ENCODE measurements around the gene HOXB2. TPM values are rescaled to one million over a fixed set of nuclear protein-coding genes. Genes with fewer than 3 reads are reported as not detected.

Gene HOXB2
- 10 to 100 TPM in 1 of 2 donors, 1 to 10 TPM in 1; 6.6 to 10.2 TPM for total RNA-seq
- 10 to 100 TPM; 57.3 to 62.4 TPM for polyA plus RNA-seq (ENCODE audit: insufficient read length in 2 of 2)
- long read RNA-seq, donor 1, transcript HOXB2-201 (2 exons, 1,562 nt) = major isoform, 12 of 12 reads
- long read RNA-seq, donor 1, partial matches to known transcripts = 0 of 12 reads
- long read RNA-seq, donor 1, other reads (novel, unspliced or antisense) = 0 of 12 reads
- long read RNA-seq, donor 2, transcript HOXB2-201 (2 exons, 1,562 nt) = major isoform, 12 of 12 reads
- long read RNA-seq, donor 2, partial matches to known transcripts = 0 of 12 reads
- long read RNA-seq, donor 2, other reads (novel, unspliced or antisense) = 0 of 12 reads
- long read RNA-seq, donor 3, transcript HOXB2-201 (2 exons, 1,562 nt) = major isoform, 9 of 9 reads
- long read RNA-seq, donor 3, partial matches to known transcripts = 0 of 9 reads
- long read RNA-seq, donor 3, other reads (novel, unspliced or antisense) = 0 of 9 reads
- long read RNA-seq, donor 4, transcript HOXB2-201 (2 exons, 1,562 nt) = major isoform, 9 of 9 reads
- long read RNA-seq, donor 4, partial matches to known transcripts = 0 of 9 reads
- long read RNA-seq, donor 4, other reads (novel, unspliced or antisense) = 0 of 9 reads

- 0% methylated on average over 7 of the region's 12 CpGs for WGBS (ENCODE audit: insufficient coverage)
- peak in 5 of 6 donors; percentile 54 to 97 (median 77) for DNase-seq (ENCODE audit: low read depth in 4 of 6, low spot score in 6 of 6)
- Histone ChIP-seq H3K4me3 (ENCODE audit: low read depth, low read length) (peak within 1 kb of the TSS; percentile 86), H3K27ac (ENCODE audit: low read depth, low read length) (peak within 1 kb of the TSS; percentile 99), H3K9me3 (ENCODE audit: control insufficient read depth, insufficient read depth, low read length) (no peaks in the 10 kb centered on the region), H3K36me3 (ENCODE audit: control insufficient read depth, insufficient read depth, low read length) (peaks cover 17% of the 10 kb centered on the region), H3K27me3 (ENCODE audit: control insufficient read depth, insufficient read depth, low read length) (no peaks in the 10 kb centered on the region), H3K4me1 (ENCODE audit: control insufficient read depth, insufficient read depth, low read length) (peaks cover 45% of the 10 kb centered on the region)
Measured at GRCh38 chr17:48545022-48545375, at the start of gene HOXB2. Gene HOXB2, minus strand, starts transcription at chr17:48545109. Its CDS starts 198 bp downstream, at chr17:48544911.

- peak; percentile 87 to 98 (median 89) for DNase-seq (ENCODE audit: low read depth in 4 of 6, low spot score in 6 of 6)
- Histone ChIP-seq H3K27me3 (ENCODE audit: control insufficient read depth, insufficient read depth, low read length) (no peaks in the 10 kb centered on the region), H3K27ac (ENCODE audit: low read depth, low read length) (peak overlapping the region; percentile 99), H3K4me3 (ENCODE audit: low read depth, low read length) (peak overlapping the region; percentile 94), H3K36me3 (ENCODE audit: control insufficient read depth, insufficient read depth, low read length) (peaks cover 61% of the 10 kb centered on the region), H3K4me1 (ENCODE audit: control insufficient read depth, insufficient read depth, low read length) (peaks cover 77% of the 10 kb centered on the region), H3K9me3 (ENCODE audit: control insufficient read depth, insufficient read depth, low read length) (no peaks in the 10 kb centered on the region)
- 2% methylated on average over 32 of the region's 37 CpGs for WGBS (ENCODE audit: insufficient coverage)
Measured at GRCh38 chr17:48593840-48594537, 49.1 kb upstream of the HOXB2 start.

GRCh38 chr17:48593126-48593829 lies 48.4 kb upstream of the HOXB2 start, which contains the start of gene HOXB5:
Gene HOXB5, minus strand, starts transcription at chr17:48593779. Its CDS starts 97 bp downstream, at chr17:48593682.
- under 1% methylated on average over 46 of the region's 50 CpGs for WGBS (ENCODE audit: insufficient coverage)

DNA sequence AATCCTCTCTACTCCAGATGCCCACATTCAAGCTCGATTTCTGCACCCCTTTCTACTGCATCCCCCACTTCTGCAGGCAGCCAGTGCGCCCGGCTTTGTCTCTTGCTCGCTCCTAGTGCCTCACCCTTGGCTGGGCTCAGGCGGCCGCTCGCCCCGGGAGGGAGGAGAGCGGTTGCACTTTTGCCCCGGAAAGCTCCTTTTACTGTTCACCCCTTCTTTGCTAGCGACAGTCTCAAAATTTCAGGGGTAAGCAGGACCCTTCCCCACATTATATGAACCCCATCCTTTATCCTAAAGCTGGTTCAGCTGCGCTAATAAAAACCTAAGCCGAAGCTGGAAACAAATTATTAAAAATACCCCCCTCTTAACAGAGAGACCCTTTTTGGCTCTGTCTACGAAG lies 47.7 kb upstream of the HOXB2 start:
- peaks cover 56% of the 10 kb centered on the region for H3K36me3 ChIP-seq (ENCODE audit: control insufficient read depth, insufficient read depth, low read length)
- no peaks in the 10 kb centered on the region for H3K9me3 ChIP-seq (ENCODE audit: control insufficient read depth, insufficient read depth, low read length)
- H3K27ac ChIP-seq (ENCODE audit: low read depth, low read length) = peak overlapping the region; percentile 99
- H3K27me3 ChIP-seq (ENCODE audit: control insufficient read depth, insufficient read depth, low read length) = no peaks in the 10 kb centered on the region
- DNase-seq (ENCODE audit: low read depth in 4 of 6, low spot score in 6 of 6) = no peak
- WGBS (ENCODE audit: insufficient coverage) = 3% methylated on average over 11 of the region's 14 CpGs
- peak overlapping the region; percentile 94 for H3K4me3 ChIP-seq (ENCODE audit: low read depth, low read length)
- peaks cover 76% of the 10 kb centered on the region for H3K4me1 ChIP-seq (ENCODE audit: control insufficient read depth, insufficient read depth, low read length)

More at GRCh38 chr17:48593126-48593829, 48.4 kb upstream of the HOXB2 start, which contains the start of gene HOXB5:
- Histone ChIP-seq H3K4me1 (ENCODE audit: control insufficient read depth, insufficient read depth, low read length) (peaks cover 73% of the 10 kb centered on the region), H3K27me3 (ENCODE audit: control insufficient read depth, insufficient read depth, low read length) (no peaks in the 10 kb centered on the region), H3K36me3 (ENCODE audit: control insufficient read depth, insufficient read depth, low read length) (peaks cover 61% of the 10 kb centered on the region), H3K9me3 (ENCODE audit: control insufficient read depth, insufficient read depth, low read length) (no peaks in the 10 kb centered on the region), H3K4me3 (ENCODE audit: low read depth, low read length) (peak within 1 kb of the TSS; percentile 94), H3K27ac (ENCODE audit: low read depth, low read length) (peak within 1 kb of the TSS; percentile 99)
- DNase-seq (ENCODE audit: low read depth in 4 of 6, low spot score in 6 of 6) = peak in 1 of 6 donors; percentile 91

- DNase-seq (ENCODE audit: low read depth in 4 of 6, low spot score in 6 of 6) = no peak
- Histone ChIP-seq H3K4me1 (ENCODE audit: control insufficient read depth, insufficient read depth, low read length) (peaks cover 76% of the 10 kb centered on the region), H3K27ac (ENCODE audit: low read depth, low read length) (peak overlapping the region; percentile 99), H3K27me3 (ENCODE audit: control insufficient read depth, insufficient read depth, low read length) (no peaks in the 10 kb centered on the region), H3K36me3 (ENCODE audit: control insufficient read depth, insufficient read depth, low read length) (peaks cover 51% of the 10 kb centered on the region), H3K9me3 (ENCODE audit: control insufficient read depth, insufficient read depth, low read length) (no peaks in the 10 kb centered on the region), H3K4me3 (ENCODE audit: low read depth, low read length) (peak overlapping the region; percentile 94)
- WGBS (ENCODE audit: insufficient coverage) = 11% methylated on average over 25 of the region's 33 CpGs
Measured at GRCh38 chr17:48592057-48592514, 47.2 kb upstream of the HOXB2 start.

DNA sequence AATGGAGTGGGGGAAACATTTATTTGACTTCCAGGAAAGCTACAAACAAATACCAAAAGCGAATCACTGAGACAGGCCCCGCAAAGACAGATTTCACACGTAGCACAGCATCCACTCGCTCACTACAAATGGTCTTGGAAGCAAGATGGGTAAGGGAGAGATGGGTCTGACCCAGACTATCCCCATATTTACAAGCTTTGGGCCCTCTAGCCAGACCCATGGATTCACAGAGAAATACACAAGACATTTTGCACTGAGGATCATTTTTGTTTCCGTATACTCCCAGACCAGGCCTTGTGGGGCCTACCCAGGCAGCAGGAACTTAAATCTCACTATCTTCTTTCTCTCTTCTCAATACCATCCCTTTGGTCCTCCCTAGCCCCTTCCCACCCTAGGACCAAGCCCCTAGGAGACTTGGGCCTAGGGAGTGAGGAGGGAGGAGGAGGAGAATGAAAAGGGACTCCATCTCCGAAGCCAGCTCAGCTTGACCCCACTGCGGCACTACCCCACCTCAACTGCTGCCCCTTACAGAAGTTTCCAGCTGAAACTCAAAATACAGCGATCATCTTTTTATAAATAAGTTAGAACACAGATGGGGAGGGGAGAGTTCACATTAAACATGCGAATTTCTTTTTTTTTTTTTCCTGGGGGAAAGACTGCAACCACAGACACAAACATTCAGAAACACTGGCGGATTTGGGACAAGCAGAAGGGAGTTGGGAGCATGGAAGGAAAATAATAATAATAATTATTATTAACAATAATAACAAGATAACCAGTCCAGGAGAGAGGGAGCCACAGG lies 46.5 kb upstream of the HOXB2 start:
- peaks cover 46% of the 10 kb centered on the region for H3K36me3 ChIP-seq (ENCODE audit: control insufficient read depth, insufficient read depth, low read length)
- H3K27ac ChIP-seq (ENCODE audit: low read depth, low read length) = peak overlapping the region; percentile 99
- H3K9me3 ChIP-seq (ENCODE audit: control insufficient read depth, insufficient read depth, low read length) = no peaks in the 10 kb centered on the region
- peaks cover 75% of the 10 kb centered on the region for H3K4me1 ChIP-seq (ENCODE audit: control insufficient read depth, insufficient read depth, low read length)
- no peak for DNase-seq (ENCODE audit: low read depth in 4 of 6, low spot score in 6 of 6)
- no peaks in the 10 kb centered on the region for H3K27me3 ChIP-seq (ENCODE audit: control insufficient read depth, insufficient read depth, low read length)
- H3K4me3 ChIP-seq (ENCODE audit: low read depth, low read length) = peak overlapping the region; percentile 94
- WGBS (ENCODE audit: insufficient coverage) = 56% methylated on average over 1 of the region's 10 CpGs

DNA sequence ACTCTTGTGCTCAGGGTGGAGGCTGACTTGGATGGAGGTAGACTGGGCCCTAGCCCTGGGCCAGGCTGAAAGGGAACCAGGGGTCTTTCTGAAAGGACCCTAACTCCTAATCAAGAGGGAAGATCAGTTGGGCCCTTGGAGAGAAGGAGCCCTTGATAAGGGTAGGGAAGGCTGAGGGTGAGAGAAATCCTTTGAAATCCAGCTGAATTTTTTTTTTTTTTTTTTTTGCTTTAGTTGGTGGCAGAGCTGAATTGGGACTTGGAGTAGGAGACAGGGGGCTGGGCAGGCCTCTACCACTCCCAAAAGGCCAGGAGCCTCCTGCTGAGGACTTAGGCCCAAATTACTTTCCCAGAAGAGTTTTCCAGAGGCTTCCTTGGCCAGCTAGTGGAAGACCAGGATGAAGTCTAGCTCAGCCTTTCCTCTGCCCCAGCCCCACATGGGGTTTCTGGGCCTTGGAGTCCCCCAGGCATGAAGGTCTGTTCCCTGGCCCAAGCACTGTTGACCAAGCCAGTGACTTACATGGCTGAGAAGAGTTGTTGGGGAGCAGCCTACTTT lies 45.8 kb upstream of the HOXB2 start:
- Histone ChIP-seq H3K27me3 (ENCODE audit: control insufficient read depth, insufficient read depth, low read length) (no peaks in the 10 kb centered on the region), H3K4me1 (ENCODE audit: control insufficient read depth, insufficient read depth, low read length) (peaks cover 75% of the 10 kb centered on the region), H3K27ac (ENCODE audit: low read depth, low read length) (peak overlapping the region; percentile 99)

DNA sequence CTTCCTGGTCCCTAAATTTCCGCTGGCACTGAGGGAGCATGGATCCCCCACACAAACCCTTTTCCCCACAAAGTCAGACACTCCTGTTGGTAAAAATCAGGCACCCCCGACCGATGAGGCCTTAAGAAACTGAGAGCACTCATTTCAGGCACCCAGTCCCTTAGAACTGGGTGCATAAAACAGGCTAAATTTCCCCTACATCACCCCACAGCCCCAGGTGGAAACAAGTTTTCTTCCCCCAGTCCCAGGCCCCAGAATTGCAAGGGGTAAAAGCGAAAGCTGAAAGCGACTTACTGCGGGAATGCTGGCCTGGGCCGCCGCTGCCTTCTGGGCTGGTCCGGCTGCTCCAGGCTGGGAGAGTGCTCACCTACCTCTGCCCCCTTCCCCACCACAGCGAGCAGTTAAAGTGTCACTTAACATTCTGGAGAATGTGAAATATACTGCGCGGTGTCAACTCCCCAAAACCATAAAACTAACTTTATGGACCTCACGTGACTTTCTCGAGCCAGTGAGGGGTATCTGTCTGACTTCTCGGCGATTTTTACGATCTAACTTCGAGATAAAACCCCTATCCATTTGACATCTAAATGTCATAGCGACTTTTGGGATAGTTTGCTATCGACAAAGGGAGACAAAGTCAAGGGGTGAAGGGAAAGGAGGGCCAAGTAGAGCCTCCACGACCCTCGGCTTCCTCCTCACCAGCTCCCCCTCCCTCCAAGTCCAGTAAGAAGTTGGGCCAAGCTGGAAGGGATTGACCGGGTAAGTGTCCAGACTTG lies 45.1 kb upstream of the HOXB2 start, which contains the start of gene HOXB3:
Gene HOXB3, minus strand, starts transcription at position 411 of the 776 bp plus-strand sequence. CDS start 37,767 bp downstream, outside the sequence.
- Histone ChIP-seq H3K27ac (ENCODE audit: low read depth, low read length) (peak within 1 kb of the TSS; percentile 99), H3K4me1 (ENCODE audit: control insufficient read depth, insufficient read depth, low read length) (peaks cover 76% of the 10 kb centered on the region)

More for the DNA sequence above, 45.8 kb upstream of the HOXB2 start:
- DNase-seq (ENCODE audit: low read depth in 4 of 6, low spot score in 6 of 6) = no peak
- Histone ChIP-seq H3K9me3 (ENCODE audit: control insufficient read depth, insufficient read depth, low read length) (no peaks in the 10 kb centered on the region), H3K36me3 (ENCODE audit: control insufficient read depth, insufficient read depth, low read length) (peaks cover 44% of the 10 kb centered on the region), H3K4me3 (ENCODE audit: low read depth, low read length) (peak overlapping the region; percentile 94)

More for the DNA sequence above, 45.1 kb upstream of the HOXB2 start, which contains the start of gene HOXB3:
- Histone ChIP-seq H3K36me3 (ENCODE audit: control insufficient read depth, insufficient read depth, low read length) (peaks cover 41% of the 10 kb centered on the region), H3K4me3 (ENCODE audit: low read depth, low read length) (peak within 1 kb of the TSS; percentile 94), H3K27me3 (ENCODE audit: control insufficient read depth, insufficient read depth, low read length) (no peaks in the 10 kb centered on the region), H3K9me3 (ENCODE audit: control insufficient read depth, insufficient read depth, low read length) (no peaks in the 10 kb centered on the region)
- 36% methylated on average over 10 of the region's 23 CpGs for WGBS (ENCODE audit: insufficient coverage)
- DNase-seq (ENCODE audit: low read depth in 4 of 6, low spot score in 6 of 6) = peak in 2 of 6 donors; percentile 60 to 91
